IMR-90 (cell line): ENCODE results near the gene FGF2. TPM values are rescaled to one million over a fixed set of nuclear protein-coding genes. Genes with fewer than 3 reads are reported as not detected.
"Not testable (repeated sequence)": the region's sequence is repeated elsewhere in the genome, so short reads cannot be mapped to it uniquely, and the experiment has no call there.

Source experiments
- ATAC-seq: fragments of 200-7000 bp; cut with Tn5 transposase; 2 replicates; pipeline ENCODE4 v1.9.1; 2020; ENCODE audit warnings: low read depth, mild to moderate bottlenecking, moderate library complexity
- BruUV-seq: library from RNA; stranded (reverse); fragments of 400-500 nt; replicated peaks from 2 replicates; lab custom pipeline; 2021; lab: Mats Ljungman, UMichigan
- CTCF ChIA-PET: fragments of 300-600 bp; formaldehyde crosslinking; extraction: SDS; loops from one replicate; lab custom pipeline; 2021; ENCODE audit warnings: antibody characterized with exemption; lab: Yijun Ruan, JAX
- POLR2A ChIA-PET: fragments of 300-600 bp; sonication (Branson Sonifier 250); formaldehyde crosslinking; loops from one replicate; lab custom pipeline; 2022; ENCODE audit warnings: antibody characterized with exemption; ENCODE audit not compliant: unreplicated experiment; lab: Charles Lee
- DNase-seq: peaks from one replicate; pipeline ENCODE4 v3.0.0; 2013
- H2AFZ ChIP-seq: replicated peaks from 2 replicates; pipeline ENCODE3; 2013; ENCODE audit warnings: low read length, mild to moderate bottlenecking; ENCODE audit not compliant: poor library complexity
- H2AK5ac ChIP-seq: 2 replicates; pipeline ENCODE4 v1.6.1; 2013; ENCODE audit warnings: low read depth, low read length, inconsistent platforms
- H2AK9ac ChIP-seq: replicated peaks from 2 replicates; pipeline ENCODE3; 2013; ENCODE audit warnings: mild to moderate bottlenecking, low read depth, low read length, moderate library complexity; ENCODE audit not compliant: poor library complexity
- H2BK120ac ChIP-seq: 2 replicates; pipeline ENCODE4 v1.6.1; 2013; ENCODE audit warnings: low read depth, low read length, inconsistent platforms
- H2BK15ac ChIP-seq: 3 replicates; pipeline ENCODE4 v1.6.1; 2013; ENCODE audit warnings: low read depth, low read length, inconsistent platforms
- H2BK20ac ChIP-seq: 2 replicates; pipeline ENCODE4 v1.6.1; 2013; ENCODE audit warnings: low read depth, mild to moderate bottlenecking, inconsistent platforms, low read length, moderate library complexity
- H2BK5ac ChIP-seq: 2 replicates; pipeline ENCODE4 v1.6.1; 2013; ENCODE audit warnings: mild to moderate bottlenecking, low read depth, low read length, inconsistent platforms; ENCODE audit not compliant: poor library complexity, severe bottlenecking
- H3K14ac ChIP-seq: replicated peaks from 2 replicates; pipeline ENCODE4 v1.6.1; 2013; ENCODE audit warnings: low read depth, low read length, inconsistent platforms
- H3K18ac ChIP-seq: 2 replicates; pipeline ENCODE4 v1.6.1; 2013; ENCODE audit warnings: low read depth, low read length, control low read depth
- H3K23ac ChIP-seq: 2 replicates; pipeline ENCODE4 v1.6.1; 2013; ENCODE audit warnings: low read depth, low read length, inconsistent platforms
- H3K27ac ChIP-seq: 2 replicates; pipeline ENCODE4 v1.5.1; 2013; ENCODE audit warnings: mild to moderate bottlenecking, control low read depth, low read length; ENCODE audit not compliant: insufficient read depth
- H3K27me3 ChIP-seq: 2 replicates; pipeline ENCODE4 v1.6.1; 2013; ENCODE audit warnings: low read length; ENCODE audit not compliant: control insufficient read depth, insufficient read depth
- H3K36me3 ChIP-seq: 2 replicates; pipeline ENCODE4 v1.6.1; 2013; ENCODE audit warnings: low read length, mixed read lengths; ENCODE audit not compliant: control insufficient read depth, insufficient read depth
- H3K4ac ChIP-seq: 2 replicates; pipeline ENCODE4 v1.6.1; 2013; ENCODE audit warnings: low read depth, low read length, inconsistent platforms
- H3K4me1 ChIP-seq: 2 replicates; pipeline ENCODE4 v1.6.1; 2013; ENCODE audit warnings: low read length, mixed read lengths; ENCODE audit not compliant: control insufficient read depth, insufficient read depth
- H3K4me2 ChIP-seq: 2 replicates; pipeline ENCODE4 v1.6.1; 2013; ENCODE audit warnings: low read depth, mild to moderate bottlenecking, control low read depth, low read length, moderate library complexity
- H3K4me3 ChIP-seq: 2 replicates; pipeline ENCODE4 v1.5.1; 2013; ENCODE audit warnings: low read depth, mild to moderate bottlenecking, control low read depth, low read length, moderate library complexity; ENCODE audit not compliant: insufficient read depth
- H3K56ac ChIP-seq: 2 replicates; pipeline ENCODE4 v1.6.1; 2013; ENCODE audit warnings: low read length, inconsistent platforms; ENCODE audit not compliant: insufficient read depth; ENCODE audit errors: extremely low read depth
- H3K79me1 ChIP-seq, 2 experiments: 2 replicates each; pipeline ENCODE4 v1.6.1; 2013; ENCODE audit warnings: low read length in 2 of 2, inconsistent platforms in 1 of 2, low read depth in 1 of 2
- H3K9ac ChIP-seq: 2 replicates; pipeline ENCODE4 v1.6.1; 2013; ENCODE audit warnings: low read depth, low read length, control low read depth
- H3K9me1 ChIP-seq: 2 replicates; pipeline ENCODE4 v1.6.1; 2013; ENCODE audit warnings: low read length, inconsistent platforms; ENCODE audit not compliant: insufficient read depth
- H3K9me3 ChIP-seq: 2 replicates; pipeline ENCODE4 v1.6.1; 2013; ENCODE audit warnings: low read length; ENCODE audit not compliant: control insufficient read depth, insufficient read depth
- H4K20me1 ChIP-seq: 2 replicates; pipeline ENCODE4 v1.6.1; 2013; ENCODE audit warnings: low read length, inconsistent platforms; ENCODE audit not compliant: insufficient read depth
- H4K5ac ChIP-seq: 2 replicates; pipeline ENCODE4 v1.6.1; 2013; ENCODE audit warnings: mild to moderate bottlenecking, low read depth, low read length, control low read depth
- H4K8ac ChIP-seq, 2 experiments: 2 replicates each; pipeline ENCODE4 v1.6.1; 2013; ENCODE audit warnings: low read depth in 2 of 2, low read length in 2 of 2, control low read depth in 1 of 2, inconsistent platforms in 1 of 2
- H4K91ac ChIP-seq: 2 replicates; pipeline ENCODE4 v1.6.1; 2013; ENCODE audit warnings: low read depth, low read length, inconsistent platforms; ENCODE audit not compliant: insufficient read depth
- WGBS, 2 experiments: methylation state at CpG; one replicate each; pipeline versions ENCODE4 v1.1.5 to v1.1.7; 2013; ENCODE audit warnings: missing lambda C conversion rate in 2 of 2; ENCODE audit not compliant: insufficient read length in 1 of 2; ENCODE audit errors: extremely low coverage in 2 of 2; 5-methylcytosine and 5-hydroxymethylcytosine counted together
- dilution Hi-C: fragments of 300-500 bp; cut with HindIII; formaldehyde crosslinking; loops from one replicate; pipeline ENCODE4 v1.14.3; 2018; ENCODE audit warnings: low sequenced_read_pairs; ENCODE audit not compliant: unreplicated experiment
- in situ Hi-C: fragments of 300-500 bp; cut with MboI; formaldehyde crosslinking; loops from 3 replicates; pipeline ENCODE4 v1.14.3; 2019; ENCODE audit warnings: low sequenced_read_pairs, inconsistent platforms, mixed read lengths
- intact Hi-C: fragments of 100-400 bp; cut with micrococcal nuclease; formaldehyde crosslinking; loops from 2 replicates; pipeline ENCODE4 v1.10.0; 2022
- polyA plus RNA-seq, 3 experiments: library from polyadenylated mRNA; depleted of rRNA; stranded (reverse); fragments of >200 nt; gene quantifications; 2 replicates each; pipeline ENCODE4 v1.2.3, GENCODE V29; 2012; ENCODE audit warnings: low replicate concordance in 1 of 3
- total RNA-seq: library from RNA; depleted of rRNA; stranded (reverse); fragments of >200 nt; gene quantifications from 2 replicates; pipeline ENCODE4 v1.2.3, GENCODE V29; 2012

FGF2 gene
- total and polyA plus RNA-seq, 2 of the 4 experiments (the other 2 are of a cell fraction): 12.9 to 27.1 TPM

- H3K23ac ChIP-seq, H4K8ac ChIP-seq, DNase-seq, H3K4ac ChIP-seq, H2BK20ac ChIP-seq, H2BK15ac ChIP-seq, H3K9me3 ChIP-seq, H3K14ac ChIP-seq, BruUV-seq, ATAC-seq, H3K56ac ChIP-seq, H2AK9ac ChIP-seq, POLR2A ChIA-PET, in situ Hi-C loops, H3K9ac ChIP-seq, H2BK120ac ChIP-seq, H2BK5ac ChIP-seq, H3K4me2 ChIP-seq, H3K27ac ChIP-seq, dilution Hi-C loops, H3K18ac ChIP-seq, H2AK5ac ChIP-seq, H4K5ac ChIP-seq, H3K27me3 ChIP-seq, H3K4me3 ChIP-seq, H2AFZ ChIP-seq, H4K91ac ChIP-seq, H3K4me1 ChIP-seq: not testable (repeated sequence)
- Histone ChIP-seq H3K9me1 (peaks cover 18% of the 10 kb centered on the region), H3K36me3 (peaks cover 17% of the 10 kb centered on the region), H3K79me1 (peaks cover 38 to 82% of the 10 kb centered on the region in 2 experiments), H4K20me1 (peaks cover 64% of the 10 kb centered on the region)
- no CpG with 5 or more reads among the region's 1 CpG for WGBS, 2 experiments
- intact Hi-C loops: loop anchor here (2.0 kb wide), 1 partner anchor 14 kb away; no protein-coding TSS in a partner anchor
- CTCF ChIA-PET: interaction anchor here (1.0 to 1.3 kb wide), 2 partner anchors 10 to 87 kb away, joined by 3 to 5 read pairs; no protein-coding TSS in a partner anchor
These were observed 17.8 kb downstream of the FGF2 start for GRCh38 chr4:122844391-122844790.
